HG03558 (cell line): ENCODE measurements around the gene RPL29.

Experiments
- ATAC-seq: cut with Tn5 transposase; IDR thresholded peaks from one replicate; pipeline ENCODE4 v1.9.1; 2021; ENCODE audit warnings: moderate number of reproducible peaks; ENCODE audit not compliant: unreplicated experiment; ENCODE audit errors: extremely low read depth

The RPL29 gene

GRCh38 chr3:52028572-52028971 is 32.9 kb upstream of the RPL29 start:
- no peak for ATAC-seq

- ATAC-seq, result no peak
These were observed 30.3 kb upstream of the RPL29 start for GRCh38 chr3:52026041-52026440.

- ATAC-seq, result no peak
These were observed 29.8 kb upstream of the RPL29 start for GRCh38 chr3:52025453-52025852.

GRCh38 chr3:52024765-52025452 is 29.2 kb upstream of the RPL29 start:
- no peak for ATAC-seq

- no peak for ATAC-seq
These were observed 28.4 kb upstream of the RPL29 start for GRCh38 chr3:52023860-52024764.

GRCh38 chr3:52023101-52023770 is 27.5 kb upstream of the RPL29 start:
- no peak for ATAC-seq

- no peak for ATAC-seq
These were observed 26.8 kb upstream of the RPL29 start for GRCh38 chr3:52022323-52023100.

- no peak for ATAC-seq
These were observed 26.0 kb upstream of the RPL29 start for GRCh38 chr3:52021489-52022268.

GRCh38 chr3:52020796-52021195 is 25.1 kb upstream of the RPL29 start:
- no peak for ATAC-seq

- ATAC-seq, result no peak
These were observed 23.8 kb upstream of the RPL29 start for GRCh38 chr3:52019352-52020080.

GRCh38 chr3:52018319-52019000 is 22.8 kb upstream of the RPL29 start:
- ATAC-seq, result no peak

GRCh38 chr3:52017586-52017985 is 21.9 kb upstream of the RPL29 start:
- ATAC-seq, result no peak

- ATAC-seq, result no peak
These were observed 19.9 kb upstream of the RPL29 start for GRCh38 chr3:52015438-52016228.

GRCh38 chr3:52014613-52015012 is 18.9 kb upstream of the RPL29 start:
- no peak for ATAC-seq

- no peak for ATAC-seq
These were observed 18.3 kb upstream of the RPL29 start for GRCh38 chr3:52013802-52014598.

- ATAC-seq, result no peak
These were observed 17.0 kb upstream of the RPL29 start for GRCh38 chr3:52012699-52013098.

- ATAC-seq, result no peak
These were observed 14.7 kb upstream of the RPL29 start for GRCh38 chr3:52010431-52010830.
